NCI-H526 (cell line): ENCODE data around the gene AAMP.
"Not testable (repeated sequence)": the region's sequence is repeated elsewhere in the genome, so short reads cannot be mapped to it uniquely, and the experiment has no call there.

ENCODE experiments used
- DNase-seq, 2 experiments: peaks; one replicate each; lab custom pipeline; 2025; lab: John Stamatoyannopoulos, UW

The AAMP gene

GRCh38 chr2:218269900-218270720 lies at the start of gene AAMP, which contains the start of gene PNKD:
Gene AAMP (minus strand): TSS chr2:218270137. CDS start chr2:218270086, 51 bp downstream.
Gene PNKD (plus strand): TSS chr2:218270519. CDS start chr2:218270536, 17 bp downstream.
- DNase-seq = peak; percentile 98 to 99

GRCh38 chr2:218318241-218318640 lies 48.3 kb upstream of the AAMP start:
- no peak for DNase-seq

GRCh38 chr2:218317835-218318234 lies 47.9 kb upstream of the AAMP start:
- DNase-seq = no peak

GRCh38 chr2:218317303-218317630 lies 47.3 kb upstream of the AAMP start:
- DNase-seq = no peak

- no peak for DNase-seq
Measured at GRCh38 chr2:218315397-218315796, 45.5 kb upstream of the AAMP start.

- not testable (repeated sequence) for DNase-seq
Measured at GRCh38 chr2:218314764-218315163, 44.8 kb upstream of the AAMP start.

GRCh38 chr2:218313356-218313755 lies 43.4 kb upstream of the AAMP start:
- DNase-seq = no peak

- DNase-seq = no peak
Measured at GRCh38 chr2:218312267-218312756, 42.4 kb upstream of the AAMP start.

- not testable (repeated sequence) for DNase-seq
Measured at GRCh38 chr2:218311541-218312266, 41.8 kb upstream of the AAMP start.

GRCh38 chr2:218310853-218311540 lies 41.1 kb upstream of the AAMP start:
- no peak for DNase-seq

GRCh38 chr2:218307415-218308090 lies 37.6 kb upstream of the AAMP start:
- no peak for DNase-seq

GRCh38 chr2:218306184-218306920 lies 36.4 kb upstream of the AAMP start:
- no peak for DNase-seq

- DNase-seq = no peak
Measured at GRCh38 chr2:218305383-218305782, 35.4 kb upstream of the AAMP start.

GRCh38 chr2:218301176-218301819 lies 31.4 kb upstream of the AAMP start:
- peak; percentile 56 to 90 for DNase-seq

GRCh38 chr2:218300141-218300540 lies 30.2 kb upstream of the AAMP start:
- no peak for DNase-seq

- DNase-seq = no peak
Measured at GRCh38 chr2:218298314-218298875, 28.5 kb upstream of the AAMP start.

- DNase-seq = no peak
Measured at GRCh38 chr2:218296847-218297246, 26.9 kb upstream of the AAMP start.

- no peak for DNase-seq
Measured at GRCh38 chr2:218296200-218296599, 26.3 kb upstream of the AAMP start.

GRCh38 chr2:218295029-218295428 lies 25.1 kb upstream of the AAMP start:
- DNase-seq = peak; percentile 27 to 36

GRCh38 chr2:218294430-218295022 lies 24.6 kb upstream of the AAMP start:
- DNase-seq = no peak
